Neural crest cell (in vitro differentiated cells): Measurements from ENCODE around the gene MUS81. TPM values are rescaled to one million over a fixed set of nuclear protein-coding genes. Genes with fewer than 3 reads are reported as not detected.
A peak's percentile ranks its signal among the peaks of the same experiment; 100 is the strongest.

ENCODE experiments used
- DNase-seq: peaks from one replicate; pipeline ENCODE4 v3.0.0; 2021; ENCODE audit warnings: low read depth, mixed read lengths, low spot score
- H3K27ac Mint-ChIP-seq: one replicate; pipeline ENCODE4 v1.8.0; 2021; ENCODE audit warnings: mild to moderate bottlenecking, mixed read lengths; ENCODE audit not compliant: unreplicated experiment
- H3K27me3 Mint-ChIP-seq: 2 replicates; pipeline ENCODE4 v1.8.0; 2021; ENCODE audit warnings: low read depth, mild to moderate bottlenecking, mixed read lengths
- H3K36me3 Mint-ChIP-seq: 2 replicates; pipeline ENCODE4 v1.8.0; 2021; ENCODE audit warnings: low read depth, mild to moderate bottlenecking, mixed read lengths
- H3K4me1 Mint-ChIP-seq: 2 replicates; pipeline ENCODE4 v1.8.0; 2021; ENCODE audit warnings: mixed read lengths
- H3K4me3 Mint-ChIP-seq: one replicate; pipeline ENCODE4 v1.8.0; 2021; ENCODE audit warnings: mild to moderate bottlenecking, mixed read lengths
- H3K9me3 Mint-ChIP-seq: 2 replicates; pipeline ENCODE4 v1.8.0; 2021; ENCODE audit warnings: mixed read lengths
- CTCF ChIP-seq: fragments of 200-600 bp; sonication (generic); conservative IDR thresholded peaks from 2 replicates; pipeline ENCODE4 v1.5.0; 2021; ENCODE audit warnings: antibody characterized with exemption, mild to moderate bottlenecking
- total RNA-seq: library from RNA; stranded (reverse); gene quantifications from 2 replicates; pipeline ENCODE4 v1.2.1, GENCODE V29; 2021

The MUS81 gene
- total RNA-seq, 1 donor from 2014 or later, result 73.5 TPM

GRCh38 chr11:65861533-65862183, 1.4 kb downstream of the MUS81 start:
- no peak for DNase-seq
- peaks cover 7% of the 10 kb centered on the region for H3K36me3 Mint-ChIP-seq
- H3K4me1 Mint-ChIP-seq, result peaks cover 34% of the 10 kb centered on the region
- H3K27me3 Mint-ChIP-seq, result peaks cover 3% of the 10 kb centered on the region
- no peak overlapping the region for H3K27ac Mint-ChIP-seq
- H3K4me3 Mint-ChIP-seq, result peak overlapping the region; percentile 95
- TF ChIP-seq CTCF, result no peak
- H3K9me3 Mint-ChIP-seq, result no peaks in the 10 kb centered on the region

- Mint-ChIP-seq H3K27me3 (no peaks in the 10 kb centered on the region), H3K27ac (no peak overlapping the region), H3K9me3 (no peaks in the 10 kb centered on the region), H3K4me3 (peak overlapping the region; percentile 95), H3K4me1 (peaks cover 33% of the 10 kb centered on the region), H3K36me3 (peaks cover 6% of the 10 kb centered on the region)
- no peak for DNase-seq
- no peak for TF ChIP-seq CTCF
Measured at GRCh38 chr11:65862191-65862735, 2.0 kb downstream of the MUS81 start.

- peaks cover 42% of the 10 kb centered on the region for H3K4me1 Mint-ChIP-seq
- H3K27me3 Mint-ChIP-seq, result no peaks in the 10 kb centered on the region
- no peak for TF ChIP-seq CTCF
- DNase-seq, result no peak
- H3K4me3 Mint-ChIP-seq, result peak overlapping the region; percentile 95
- H3K9me3 Mint-ChIP-seq, result no peaks in the 10 kb centered on the region
- peaks cover 8% of the 10 kb centered on the region for H3K36me3 Mint-ChIP-seq
- H3K27ac Mint-ChIP-seq, result no peak overlapping the region
Measured at GRCh38 chr11:65862941-65863888, 3.0 kb downstream of the MUS81 start.

- Mint-ChIP-seq H3K27ac (no peak overlapping the region), H3K27me3 (no peaks in the 10 kb centered on the region), H3K9me3 (no peaks in the 10 kb centered on the region), H3K36me3 (peaks cover 8% of the 10 kb centered on the region), H3K4me3 (peak overlapping the region; percentile 38), H3K4me1 (peaks cover 34% of the 10 kb centered on the region)
- DNase-seq, result no peak
- TF ChIP-seq CTCF, result no peak
Measured at GRCh38 chr11:65863889-65864705, 3.9 kb downstream of the MUS81 start.
